ENCODE measurements around the gene C22orf39.
A peak's percentile ranks its signal among the peaks of the same experiment; 100 is the strongest.

C22orf39 gene

GRCh38 chr22:19424186-19424500 is 23.4 kb downstream of the C22orf39 start:
- DNase-seq, result no peak

- no peak for DNase-seq
Measured at GRCh38 chr22:19422440-19423301, 24.8 kb downstream of the C22orf39 start.

GRCh38 chr22:19420321-19420720 is 27.2 kb downstream of the C22orf39 start:
- DNase-seq, result no peak

- peak; percentile 72 for DNase-seq
Measured at GRCh38 chr22:19419464-19420178, 27.9 kb downstream of the C22orf39 start.

- DNase-seq, result no peak
Measured at GRCh38 chr22:19419086-19419463, 28.4 kb downstream of the C22orf39 start.

- DNase-seq, result no peak
Measured at GRCh38 chr22:19412923-19413322, 34.6 kb downstream of the C22orf39 start.

GRCh38 chr22:19412478-19412877 is 35.0 kb downstream of the C22orf39 start:
- no peak for DNase-seq

- no peak for DNase-seq
Measured at GRCh38 chr22:19411690-19412045, 35.8 kb downstream of the C22orf39 start.

- no peak for DNase-seq
Measured at GRCh38 chr22:19410941-19411689, 36.4 kb downstream of the C22orf39 start.

GRCh38 chr22:19407649-19408606 is 39.6 kb downstream of the C22orf39 start:
- DNase-seq, result no peak

GRCh38 chr22:19406846-19407245 is 40.7 kb downstream of the C22orf39 start:
- DNase-seq, result no peak

- no peak for DNase-seq
Measured at GRCh38 chr22:19406281-19406811, 41.2 kb downstream of the C22orf39 start.

GRCh38 chr22:19405652-19406051 is 41.9 kb downstream of the C22orf39 start:
- DNase-seq, result no peak

GRCh38 chr22:19405133-19405532 is 42.4 kb downstream of the C22orf39 start:
- no peak for DNase-seq

GRCh38 chr22:19404676-19405075 is 42.8 kb downstream of the C22orf39 start:
- no peak for DNase-seq

- no peak for DNase-seq
Measured at GRCh38 chr22:19402642-19403191, 44.8 kb downstream of the C22orf39 start.

- no peak for DNase-seq
Measured at GRCh38 chr22:19401483-19401882, 46.0 kb downstream of the C22orf39 start.

- DNase-seq, result no peak
Measured at GRCh38 chr22:19400881-19401280, 46.6 kb downstream of the C22orf39 start.

GRCh38 chr22:19398652-19399051 is 48.9 kb downstream of the C22orf39 start:
- DNase-seq, result no peak

GRCh38 chr22:19398206-19398605 is 49.3 kb downstream of the C22orf39 start:
- no peak for DNase-seq

- DNase-seq, result no peak
Measured at GRCh38 chr22:19397734-19398104, 49.8 kb downstream of the C22orf39 start.
